ENCODE data around the gene LAMA1.
"Not testable (repeated sequence)": the region's sequence is repeated elsewhere in the genome, so short reads cannot be mapped to it uniquely, and the experiment has no call there.

LAMA1 gene

DNA sequence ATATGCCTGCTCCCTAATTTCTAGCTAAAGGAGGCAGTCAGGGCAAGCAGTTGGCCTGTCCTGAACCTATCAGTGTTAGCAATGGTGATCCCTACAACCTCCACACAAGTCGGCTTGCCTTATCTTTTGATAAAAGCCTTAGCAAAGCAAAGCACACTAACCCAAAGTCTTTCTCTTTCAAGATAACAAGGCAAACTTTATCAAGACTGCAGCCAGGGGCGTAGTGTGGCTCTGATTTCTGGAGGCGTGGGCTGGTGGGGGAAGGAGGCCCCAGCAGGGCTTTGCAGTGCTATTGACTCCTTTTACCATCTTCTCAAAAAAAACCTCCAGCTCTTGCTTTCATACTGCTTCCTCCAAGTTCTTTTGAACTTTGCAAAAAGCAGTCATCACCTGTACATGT, 40.2 kb upstream of the LAMA1 start:
- TF ChIP-seq, protein P1, sequence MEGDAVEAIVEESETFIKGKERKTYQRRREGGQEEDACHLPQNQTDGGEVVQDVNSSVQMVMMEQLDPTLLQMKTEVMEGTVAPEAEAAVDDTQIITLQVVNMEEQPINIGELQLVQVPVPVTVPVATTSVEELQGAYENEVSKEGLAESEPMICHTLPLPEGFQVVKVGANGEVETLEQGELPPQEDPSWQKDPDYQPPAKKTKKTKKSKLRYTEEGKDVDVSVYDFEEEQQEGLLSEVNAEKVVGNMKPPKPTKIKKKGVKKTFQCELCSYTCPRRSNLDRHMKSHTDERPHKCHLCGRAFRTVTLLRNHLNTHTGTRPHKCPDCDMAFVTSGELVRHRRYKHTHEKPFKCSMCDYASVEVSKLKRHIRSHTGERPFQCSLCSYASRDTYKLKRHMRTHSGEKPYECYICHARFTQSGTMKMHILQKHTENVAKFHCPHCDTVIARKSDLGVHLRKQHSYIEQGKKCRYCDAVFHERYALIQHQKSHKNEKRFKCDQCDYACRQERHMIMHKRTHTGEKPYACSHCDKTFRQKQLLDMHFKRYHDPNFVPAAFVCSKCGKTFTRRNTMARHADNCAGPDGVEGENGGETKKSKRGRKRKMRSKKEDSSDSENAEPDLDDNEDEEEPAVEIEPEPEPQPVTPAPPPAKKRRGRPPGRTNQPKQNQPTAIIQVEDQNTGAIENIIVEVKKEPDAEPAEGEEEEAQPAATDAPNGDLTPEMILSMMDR (IDR thresholded peaks at IDR 0.05) = no peak
- H3K27me3 ChIP-seq = no peaks in the 10 kb centered on the region
- no peaks in the 10 kb centered on the region for H3K4me1 ChIP-seq (ENCODE audit: control insufficient read depth in 1 of 2, insufficient read depth in 1 of 2, low read depth in 1 of 2, low read length in 1 of 2)
- H3K36me3 ChIP-seq = no peaks in the 10 kb centered on the region
- H3K27ac ChIP-seq = no peak overlapping the region
- no peak overlapping the region for H3K4me3 ChIP-seq (ENCODE audit: low read depth in 1 of 2, low read length in 1 of 2)
- H3K9me3 ChIP-seq = no peaks in the 10 kb centered on the region

DNA sequence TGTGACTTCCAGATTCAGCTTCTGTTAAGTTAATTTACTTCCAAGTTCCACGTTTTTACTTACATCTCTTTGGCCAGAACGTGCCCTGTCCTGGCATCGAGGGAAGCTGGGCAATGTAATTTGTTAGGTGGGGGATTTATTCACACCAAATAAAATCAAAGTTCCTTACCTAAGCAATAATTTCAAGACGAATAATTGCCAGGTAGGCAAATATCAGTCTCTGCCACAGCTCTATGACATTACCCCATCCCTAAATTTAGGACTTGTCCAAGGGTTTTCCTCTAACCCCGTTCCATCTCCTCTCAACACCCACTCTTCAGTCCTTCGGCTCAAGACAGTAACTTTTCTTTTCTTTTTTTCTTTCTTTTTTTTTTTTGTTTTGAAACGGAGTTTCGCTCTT, 38.3 kb upstream of the LAMA1 start:
- Histone ChIP-seq H3K9me3 (no peaks in the 10 kb centered on the region), H3K27ac (no peak overlapping the region), H3K4me1 (ENCODE audit: control insufficient read depth in 1 of 2, insufficient read depth in 1 of 2, low read depth in 1 of 2, low read length in 1 of 2) (no peaks in the 10 kb centered on the region), H3K27me3 (no peaks in the 10 kb centered on the region), H3K4me3 (ENCODE audit: low read depth in 1 of 2, low read length in 1 of 2) (no peak overlapping the region), H3K36me3 (no peaks in the 10 kb centered on the region)
- TF ChIP-seq, protein P1 (IDR thresholded peaks at IDR 0.05) = no peak

DNA sequence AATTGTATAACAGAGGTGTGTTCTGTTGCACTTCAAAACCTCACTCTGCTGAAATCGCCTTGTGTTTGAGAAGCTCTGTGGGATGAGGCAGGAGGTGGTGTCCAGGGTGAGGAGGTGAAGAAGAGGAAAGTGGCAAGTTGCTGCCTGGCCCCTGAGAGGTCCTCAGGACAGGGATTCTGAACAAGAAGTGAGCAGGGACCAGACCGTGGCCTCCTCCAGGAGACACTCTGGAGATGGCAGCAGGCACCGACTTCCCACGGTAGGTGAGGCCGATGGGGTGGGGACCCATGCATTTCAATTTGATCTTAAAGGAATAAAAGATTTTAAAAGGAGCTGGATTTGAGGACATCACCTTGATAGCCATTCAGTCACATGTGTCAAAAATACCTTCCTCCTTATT, 37.5 kb upstream of the LAMA1 start:
- H3K4me3 ChIP-seq (ENCODE audit: low read depth in 1 of 2, low read length in 1 of 2) = no peak overlapping the region
- no peaks in the 10 kb centered on the region for H3K4me1 ChIP-seq (ENCODE audit: control insufficient read depth in 1 of 2, insufficient read depth in 1 of 2, low read depth in 1 of 2, low read length in 1 of 2)
- no peaks in the 10 kb centered on the region for H3K9me3 ChIP-seq
- TF ChIP-seq, protein P1 (IDR thresholded peaks at IDR 0.05) = no peak
- H3K36me3 ChIP-seq = no peaks in the 10 kb centered on the region
- no peak overlapping the region for H3K27ac ChIP-seq
- H3K27me3 ChIP-seq = no peaks in the 10 kb centered on the region

DNA sequence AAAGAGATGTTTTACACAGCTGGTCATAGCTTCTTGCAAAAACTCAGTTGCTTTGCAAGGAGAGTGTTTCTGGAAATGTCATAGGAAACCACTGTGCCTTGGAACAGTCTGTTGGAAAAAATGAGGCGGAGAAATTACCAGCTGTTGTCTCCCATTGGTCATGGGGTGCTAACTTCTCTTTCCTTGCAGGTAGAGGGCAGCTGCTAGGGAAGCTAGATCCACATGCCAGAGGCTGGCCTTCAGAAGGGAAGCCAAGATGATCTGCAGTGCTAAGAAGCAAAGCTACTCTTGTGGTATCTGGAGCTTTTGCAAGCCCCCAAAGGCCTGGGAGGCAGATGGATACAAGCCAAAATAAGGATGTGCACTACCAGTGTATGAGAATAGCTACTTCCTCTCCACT, 34.8 kb upstream of the LAMA1 start:
- TF ChIP-seq, protein P1 (IDR thresholded peaks at IDR 0.05) = no peak
- no peaks in the 10 kb centered on the region for H3K9me3 ChIP-seq
- no peaks in the 10 kb centered on the region for H3K4me1 ChIP-seq (ENCODE audit: control insufficient read depth in 1 of 2, insufficient read depth in 1 of 2, low read depth in 1 of 2, low read length in 1 of 2)
- H3K27ac ChIP-seq = no peak overlapping the region
- no peak overlapping the region for H3K4me3 ChIP-seq (ENCODE audit: low read depth in 1 of 2, low read length in 1 of 2)
- H3K27me3 ChIP-seq = no peaks in the 10 kb centered on the region
- no peaks in the 10 kb centered on the region for H3K36me3 ChIP-seq

DNA sequence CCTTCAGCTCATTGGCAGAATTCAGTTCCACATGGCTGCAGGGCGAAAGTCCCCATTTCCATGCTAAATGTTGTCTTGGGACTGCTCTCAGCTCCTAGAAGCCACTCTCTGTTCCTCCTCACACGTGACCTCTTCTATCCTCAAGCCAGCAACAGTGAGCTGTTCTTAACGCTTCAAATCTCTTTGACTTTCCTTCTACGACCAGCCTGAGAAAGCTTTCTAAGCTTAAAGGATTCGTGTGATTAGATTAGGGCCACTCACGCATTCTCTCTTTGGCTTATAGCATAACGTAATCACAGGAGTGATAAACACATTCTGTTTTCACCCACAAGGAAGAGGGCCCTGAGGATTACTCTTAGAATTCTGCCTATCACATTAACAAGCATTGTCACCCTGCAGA, 29.8 kb upstream of the LAMA1 start:
- no peaks in the 10 kb centered on the region for H3K27me3 ChIP-seq
- no peaks in the 10 kb centered on the region for H3K36me3 ChIP-seq
- no peaks in the 10 kb centered on the region for H3K9me3 ChIP-seq
- no peak overlapping the region for H3K4me3 ChIP-seq (ENCODE audit: low read depth in 1 of 2, low read length in 1 of 2)
- H3K4me1 ChIP-seq (ENCODE audit: control insufficient read depth in 1 of 2, insufficient read depth in 1 of 2, low read depth in 1 of 2, low read length in 1 of 2) = no peaks in the 10 kb centered on the region
- TF ChIP-seq, protein P1 (IDR thresholded peaks at IDR 0.05) = no peak
- no peak overlapping the region for H3K27ac ChIP-seq

DNA sequence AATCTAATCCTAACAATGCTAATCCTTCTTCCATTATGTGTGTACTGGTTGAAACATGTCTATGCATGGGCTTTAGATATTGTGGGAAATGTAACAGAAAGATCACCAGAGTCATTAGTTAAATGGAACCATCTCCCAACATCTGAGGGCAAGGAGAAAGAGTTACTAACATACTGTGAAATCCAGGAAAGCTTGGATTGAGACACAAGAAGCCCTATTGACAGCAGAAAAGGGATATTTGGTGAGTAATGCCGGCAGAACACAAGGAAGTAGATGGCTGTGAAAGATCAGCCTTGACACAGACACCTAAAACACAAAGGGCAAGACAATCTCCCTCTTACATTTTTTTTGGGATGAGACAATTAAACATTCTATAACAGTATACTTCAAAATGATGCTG, 28.5 kb upstream of the LAMA1 start:
- no peak overlapping the region for H3K4me3 ChIP-seq (ENCODE audit: low read depth in 1 of 2, low read length in 1 of 2)
- no peaks in the 10 kb centered on the region for H3K36me3 ChIP-seq
- no peaks in the 10 kb centered on the region for H3K4me1 ChIP-seq (ENCODE audit: control insufficient read depth in 1 of 2, insufficient read depth in 1 of 2, low read depth in 1 of 2, low read length in 1 of 2)
- H3K9me3 ChIP-seq = no peaks in the 10 kb centered on the region
- TF ChIP-seq, protein P1 (IDR thresholded peaks at IDR 0.05) = no peak
- no peak overlapping the region for H3K27ac ChIP-seq
- no peaks in the 10 kb centered on the region for H3K27me3 ChIP-seq

DNA sequence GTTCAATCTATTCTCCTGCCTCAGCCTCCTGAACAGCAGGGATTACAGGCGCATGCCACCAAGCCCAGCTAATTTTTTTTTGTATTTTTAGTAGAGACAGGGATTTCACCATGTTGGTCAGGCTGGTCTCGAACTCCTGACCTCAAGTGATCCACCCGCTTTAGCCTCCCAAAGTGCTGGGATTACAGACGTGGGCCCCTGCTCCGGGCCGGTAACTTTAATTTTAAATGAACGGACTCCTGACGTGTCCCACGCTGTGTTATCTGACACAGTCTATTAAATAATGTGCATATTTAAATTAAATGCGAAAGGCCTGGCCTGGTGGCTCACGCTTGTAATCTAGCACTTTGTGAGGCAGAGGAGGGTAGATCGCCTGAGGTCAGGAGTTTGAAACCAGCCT, 27.3 kb upstream of the LAMA1 start:
- H3K9me3 ChIP-seq; H3K4me1 ChIP-seq (ENCODE audit: control insufficient read depth in 1 of 2, insufficient read depth in 1 of 2, low read depth in 1 of 2, low read length in 1 of 2); H3K4me3 ChIP-seq (ENCODE audit: low read depth in 1 of 2, low read length in 1 of 2); H3K27ac ChIP-seq; H3K27me3 ChIP-seq; H3K36me3 ChIP-seq: not testable (repeated sequence)
